ENCODE measurements around the gene ZNF625.
A peak's percentile ranks its signal among the peaks of the same experiment; 100 is the strongest.

The ZNF625 gene

DNA sequence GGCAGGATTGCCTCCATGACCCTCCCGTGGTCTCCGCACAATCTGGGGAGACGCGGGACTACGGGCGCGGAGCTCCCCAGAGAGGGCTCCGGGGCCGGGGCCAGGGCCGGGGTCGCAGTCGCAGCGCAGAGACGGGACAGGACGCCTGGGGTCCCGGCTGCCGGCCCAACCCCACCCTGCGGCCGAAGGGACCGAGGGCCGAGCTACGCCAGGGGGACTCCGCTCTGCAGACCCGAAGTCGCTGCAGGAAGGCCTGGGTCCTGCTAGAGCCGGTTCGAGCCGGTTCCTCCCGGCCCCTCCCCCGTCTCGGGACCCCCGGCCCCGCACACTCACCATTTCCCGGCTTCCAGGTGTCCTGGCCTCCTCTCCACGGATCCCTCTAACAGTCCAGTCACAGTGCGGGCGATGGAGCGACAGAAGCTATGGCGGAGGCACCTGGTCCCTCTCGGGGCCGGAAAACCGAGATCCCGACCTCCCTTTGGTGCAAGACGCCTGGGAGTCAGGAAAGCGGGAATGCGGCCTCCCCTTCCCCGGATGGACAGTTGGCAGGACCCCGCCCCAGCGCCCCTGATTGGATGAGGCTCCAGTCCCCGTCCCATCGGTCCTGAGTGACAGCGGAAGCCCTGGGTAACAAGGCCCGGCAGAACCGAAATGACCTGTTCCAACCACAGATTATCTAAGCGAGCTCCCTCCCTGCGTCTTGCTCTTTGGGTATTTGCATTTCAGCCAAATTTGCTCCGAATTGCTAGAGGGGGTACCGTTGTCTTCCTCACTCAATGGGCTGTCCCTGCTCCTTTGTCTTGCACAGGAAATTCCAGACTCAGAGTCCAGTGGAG, at the start of gene ZNF625:
Gene ZNF625, minus strand, starts transcription at position 512 of the 836 bp plus-strand sequence. Its CDS starts 176 bp downstream, at position 336.
- DNase-seq, result peak; percentile 25

DNA sequence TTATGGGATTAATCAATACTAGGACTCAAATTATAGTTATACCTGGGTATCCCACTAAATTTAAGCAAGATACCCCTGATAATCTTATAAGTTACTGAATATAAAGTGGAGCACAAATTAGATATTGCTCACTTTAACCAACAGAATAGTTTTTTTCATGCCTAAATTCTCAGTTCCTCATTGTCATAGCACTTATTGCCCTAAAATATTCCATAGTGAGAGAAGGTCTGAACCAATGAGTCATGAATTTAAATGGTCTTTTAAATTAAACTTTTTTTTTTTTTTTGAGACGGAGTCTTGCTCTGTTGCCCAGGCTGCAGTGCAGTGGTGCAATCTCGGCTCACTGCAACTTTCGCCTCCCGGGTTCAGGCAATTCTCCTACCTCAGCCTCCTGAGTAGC, 48.8 kb upstream of the ZNF625 start:
- no peak for DNase-seq

DNA sequence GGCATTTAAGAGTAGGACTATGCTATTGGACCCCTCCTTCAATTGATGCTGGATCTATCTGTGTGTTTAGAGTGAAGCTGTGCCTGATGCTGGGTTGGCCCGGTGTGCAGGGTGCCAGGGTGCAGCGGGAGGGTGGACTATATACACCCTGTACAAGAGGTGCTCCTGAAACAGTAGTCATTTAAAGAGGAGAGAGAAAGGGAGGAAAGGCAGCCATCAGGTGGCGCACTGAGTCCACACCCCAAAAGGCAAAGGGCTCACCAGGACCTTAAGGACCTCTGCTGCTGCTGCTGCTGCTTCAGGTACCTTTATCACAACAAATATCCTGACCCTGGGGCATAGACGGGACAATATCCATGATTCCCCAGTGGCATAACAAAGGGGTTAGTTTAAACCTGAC, 45.7 kb upstream of the ZNF625 start:
- peak; percentile 64 for DNase-seq

DNA sequence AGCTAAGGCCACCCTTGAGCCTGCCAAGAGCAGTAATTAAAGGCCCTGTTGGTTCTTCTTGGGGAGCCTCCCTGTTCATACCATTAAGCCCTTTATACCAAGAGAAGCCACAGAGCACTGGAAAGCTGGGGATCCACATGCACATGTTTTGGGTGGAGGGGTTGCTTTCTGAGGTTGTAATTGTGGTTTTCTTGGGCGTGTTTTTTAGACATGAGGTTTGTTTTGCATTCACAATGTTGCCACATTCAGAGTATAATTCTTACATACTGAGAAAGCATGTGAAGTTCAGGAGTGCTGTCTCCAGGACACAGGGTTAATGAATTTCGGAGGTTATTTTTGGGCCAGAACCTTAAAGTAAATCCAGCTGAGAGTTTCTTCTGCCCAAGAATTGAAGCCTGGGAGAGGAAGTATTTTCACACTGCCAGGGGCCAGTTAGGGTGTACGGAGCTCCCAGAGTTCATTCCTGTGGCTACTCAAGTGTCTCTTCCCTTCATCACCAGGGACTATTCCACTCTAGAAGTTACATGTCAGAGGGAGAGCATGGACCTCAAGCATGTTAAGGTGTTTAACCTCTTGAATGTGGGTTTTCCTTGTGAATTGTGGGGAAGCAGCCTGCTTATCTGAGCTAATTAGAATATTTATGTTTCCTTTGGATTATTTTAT, 43.4 kb upstream of the ZNF625 start:
- no peak for DNase-seq

- DNase-seq, result no peak
Measured at GRCh38 chr19:12198136-12198535, 41.6 kb upstream of the ZNF625 start.

GRCh38 chr19:12194827-12195731, 38.5 kb upstream of the ZNF625 start:
- DNase-seq, result peak; percentile 77

DNA sequence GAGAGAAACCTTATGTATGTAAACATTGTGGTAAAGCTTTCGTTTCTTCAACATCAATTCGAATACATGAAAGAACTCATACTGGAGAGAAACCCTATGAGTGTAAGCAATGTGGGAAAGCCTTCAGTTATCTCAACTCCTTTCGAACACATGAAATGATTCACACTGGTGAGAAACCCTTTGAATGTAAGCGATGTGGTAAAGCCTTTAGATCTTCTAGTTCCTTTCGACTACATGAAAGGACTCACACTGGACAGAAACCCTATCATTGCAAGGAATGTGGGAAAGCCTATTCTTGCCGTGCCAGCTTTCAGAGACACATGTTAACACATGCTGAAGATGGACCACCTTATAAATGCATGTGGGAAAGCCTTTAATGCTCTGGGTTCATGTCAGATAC, 31.1 kb upstream of the ZNF625 start:
- no peak for DNase-seq

DNA sequence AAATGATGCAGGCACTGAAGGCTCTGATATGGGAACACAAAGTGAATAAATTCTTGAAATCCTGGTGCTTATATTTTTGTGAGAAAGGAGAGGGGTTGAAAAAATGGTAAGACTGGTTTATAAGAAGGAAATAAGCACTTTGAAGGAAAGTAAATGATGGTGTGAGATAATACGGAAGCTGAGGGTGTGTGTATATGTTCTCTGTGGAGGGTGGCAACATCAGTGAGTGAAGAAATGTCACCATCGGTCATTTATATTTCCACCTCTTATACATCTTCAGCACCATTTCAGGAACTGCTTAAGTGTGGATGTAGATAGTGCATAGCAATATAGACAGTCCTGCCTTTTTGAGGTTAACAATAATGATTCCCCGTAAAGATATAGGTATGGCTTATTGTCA, 23.8 kb upstream of the ZNF625 start:
- no peak for DNase-seq

GRCh38 chr19:12166626-12167025, 10.1 kb upstream of the ZNF625 start:
- no peak for DNase-seq

DNA sequence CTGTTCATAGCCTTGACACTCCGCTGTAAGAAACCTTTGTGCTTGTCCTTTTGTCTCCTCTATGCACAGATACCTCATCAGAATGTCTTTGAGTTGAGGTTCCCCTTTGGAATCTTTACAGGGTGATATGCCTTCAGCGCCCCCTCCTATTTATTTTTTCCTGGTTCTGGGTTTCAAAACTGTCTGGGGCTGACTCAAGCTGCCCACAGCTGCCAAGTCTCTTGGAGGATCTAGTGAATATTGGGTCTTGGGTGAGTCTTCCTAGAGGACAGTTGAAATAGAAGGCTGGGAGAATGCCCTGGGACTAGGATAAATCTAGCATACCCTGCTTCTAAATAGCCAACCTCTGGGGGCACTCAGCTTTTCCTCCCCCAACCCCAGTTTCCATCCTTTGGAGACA, 7.3 kb upstream of the ZNF625 start:
- DNase-seq, result no peak

DNA sequence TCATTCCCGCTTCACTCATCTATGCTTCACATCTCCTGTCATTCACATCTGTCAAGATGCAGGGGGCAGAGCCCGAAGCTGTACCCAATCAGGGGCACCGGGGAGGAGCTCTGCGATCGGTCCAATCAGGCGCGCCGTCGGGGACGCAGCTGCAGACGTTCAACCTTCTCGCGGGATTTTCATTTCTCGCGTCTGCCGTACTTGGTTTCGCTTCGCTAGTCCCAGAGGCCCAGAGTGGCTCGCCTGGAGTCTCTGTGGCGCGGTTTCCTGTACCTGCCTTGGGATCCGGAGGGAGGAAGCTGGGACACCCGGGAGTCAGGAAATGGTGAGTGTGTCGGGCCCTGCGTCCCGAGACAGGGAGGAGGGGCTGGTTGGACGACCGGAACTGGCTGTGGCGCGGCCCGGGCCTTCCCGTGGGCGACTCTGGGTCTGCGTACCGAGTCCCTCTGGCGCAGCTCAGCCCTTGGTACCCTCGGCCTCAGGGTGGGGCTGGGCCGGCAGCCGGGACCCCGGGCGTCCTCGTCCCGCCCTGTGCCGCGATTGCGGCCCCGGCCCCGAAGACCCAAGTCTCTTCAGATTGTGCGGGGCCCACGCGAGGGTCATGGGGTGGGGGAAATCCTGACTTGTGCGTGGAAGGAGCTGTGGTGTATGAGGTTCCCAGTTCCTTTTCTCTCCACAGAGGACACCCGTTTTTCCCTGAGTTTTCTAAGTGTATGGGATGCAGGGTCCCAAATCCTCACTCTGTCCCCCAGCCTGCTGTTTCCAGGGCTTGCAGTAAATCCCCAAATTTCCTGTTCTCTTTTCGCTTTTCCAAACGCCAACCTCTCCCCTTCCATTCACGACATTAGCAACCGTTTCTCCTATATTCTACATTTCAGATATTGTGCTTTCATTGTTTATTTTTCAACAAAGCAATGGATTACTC, 6.6 kb upstream of the ZNF625 start, which contains the start of gene ZNF136:
Gene ZNF136, plus strand, starts transcription at position 215 of the 925 bp plus-strand sequence. Its CDS starts 108 bp downstream, at position 323.
- peak; percentile 92 for DNase-seq

GRCh38 chr19:12162513-12162881, 6.0 kb upstream of the ZNF625 start:
- DNase-seq, result no peak

DNA sequence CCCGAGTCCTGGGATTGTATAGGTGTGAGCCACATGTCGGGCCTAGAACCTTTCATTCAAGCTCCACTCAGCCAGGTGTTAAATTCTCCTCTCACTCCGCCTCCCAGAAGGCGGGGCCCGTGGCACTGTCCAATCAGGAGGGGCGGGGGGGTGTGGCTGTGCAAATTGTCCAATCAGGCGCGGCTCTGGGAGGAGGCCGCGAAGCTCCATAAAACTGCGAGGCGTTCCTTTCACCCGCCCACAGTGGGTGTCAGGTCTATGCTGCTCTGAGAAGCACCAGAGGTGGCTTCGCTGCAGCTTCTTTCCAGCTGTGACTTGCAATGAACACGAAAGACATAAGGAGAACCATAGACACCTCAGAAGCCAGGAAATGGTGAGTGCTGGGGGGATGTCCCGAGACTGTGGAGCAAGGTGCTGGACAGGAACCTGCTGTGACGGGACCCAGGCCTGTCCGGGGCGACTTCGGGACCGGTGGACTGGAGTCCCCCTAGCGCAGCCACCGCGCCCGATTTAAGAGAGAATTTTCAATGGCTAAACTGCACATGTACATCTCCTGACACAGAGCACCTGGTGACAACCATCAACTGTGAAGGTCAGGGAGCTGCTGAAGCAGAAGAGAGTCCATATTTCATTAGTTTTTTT, 3.4 kb upstream of the ZNF625 start:
- DNase-seq, result no peak

- DNase-seq, result no peak
Measured at GRCh38 chr19:12155324-12155860, 1.1 kb downstream of the ZNF625 start.

DNA sequence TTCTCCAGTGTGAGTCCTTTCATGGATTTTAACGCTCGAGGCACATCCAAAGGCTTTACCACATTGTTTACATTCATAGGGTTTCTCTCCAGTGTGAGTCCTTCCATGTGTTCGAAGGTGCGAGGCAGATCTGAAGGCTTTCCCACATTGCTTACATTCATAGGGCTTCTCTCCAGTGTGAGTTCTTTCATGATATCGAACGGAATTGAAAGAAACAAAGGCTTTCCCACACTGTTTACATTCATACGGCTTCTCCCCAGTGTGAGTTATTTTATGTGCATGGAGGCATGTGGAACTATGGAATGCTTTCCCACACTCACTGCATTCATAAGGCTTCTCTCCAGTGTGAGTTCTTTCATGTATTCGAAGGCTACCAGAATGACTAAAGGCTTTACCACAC, 11.2 kb downstream of the ZNF625 start:
- no peak for DNase-seq

GRCh38 chr19:12141405-12141736, 15.2 kb downstream of the ZNF625 start:
- no peak for DNase-seq

GRCh38 chr19:12140545-12141404, 15.8 kb downstream of the ZNF625 start:
- DNase-seq, result peak; percentile 86

GRCh38 chr19:12139885-12140544, 16.5 kb downstream of the ZNF625 start, which contains the start of gene ZNF20:
Gene ZNF20 (minus strand): TSS chr19:12140350. CDS start chr19:12140182, 168 bp downstream.
- peak; percentile 90 for DNase-seq

DNA sequence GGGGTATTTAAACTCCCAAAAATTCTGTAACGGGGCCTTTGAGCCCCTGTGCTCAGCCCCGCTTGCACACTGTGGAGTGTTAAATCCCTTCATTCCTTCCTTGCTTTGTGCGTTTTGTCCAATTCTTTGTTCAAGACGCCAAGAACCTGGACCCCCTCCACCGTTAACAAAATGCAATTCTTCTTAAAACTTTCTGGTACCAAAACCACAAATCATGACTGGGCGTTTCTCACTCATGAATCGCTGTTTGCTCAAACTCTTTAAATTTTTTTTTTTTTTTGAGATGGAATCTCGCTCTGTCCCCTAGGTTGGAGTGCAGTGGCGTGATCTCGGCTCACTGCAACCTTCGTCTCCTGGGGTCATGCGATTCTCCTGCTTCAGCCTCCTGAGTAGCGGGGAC, 17.3 kb downstream of the ZNF625 start:
- no peak for DNase-seq

Data from stimulated activated CD4-positive, alpha-beta T cell treated with anti-CD3 and anti-CD28 coated beads, Interleukin-4, amount 100 ng/mL, for 1 hour (primary cell).